GM12892 (cell line): Measurements from ENCODE around the gene ING3.
"Not testable (repeated sequence)": the region's sequence is repeated elsewhere in the genome, so short reads cannot be mapped to it uniquely, and the experiment has no call there.

Experiments
- DNase-seq: peaks from one replicate; pipeline ENCODE4 v3.0.0; 2011; ENCODE audit not compliant: insufficient read length
- FAIRE-seq: peaks from 2 replicates; lab custom pipeline; 2011; peaks lifted over from hg19 to GRCh38; lab: Jason Lieb, UNC
- POLR2A ChIP-seq: IDR thresholded peaks from 2 replicates; pipeline ENCODE4 v1.6.1; 2011; ENCODE audit warnings: low read depth, low read length, control low read depth
- POLR2AphosphoS5 ChIP-seq: IDR thresholded peaks from 2 replicates; pipeline ENCODE4 v1.6.1; 2011; ENCODE audit warnings: low read depth, low read length, control low read depth
- TAF1 ChIP-seq: IDR thresholded peaks from 2 replicates; pipeline ENCODE4 v1.6.1; 2011; ENCODE audit warnings: low read depth, mild to moderate bottlenecking, control low read depth, low read length, borderline replicate concordance

ING3 gene

DNA sequence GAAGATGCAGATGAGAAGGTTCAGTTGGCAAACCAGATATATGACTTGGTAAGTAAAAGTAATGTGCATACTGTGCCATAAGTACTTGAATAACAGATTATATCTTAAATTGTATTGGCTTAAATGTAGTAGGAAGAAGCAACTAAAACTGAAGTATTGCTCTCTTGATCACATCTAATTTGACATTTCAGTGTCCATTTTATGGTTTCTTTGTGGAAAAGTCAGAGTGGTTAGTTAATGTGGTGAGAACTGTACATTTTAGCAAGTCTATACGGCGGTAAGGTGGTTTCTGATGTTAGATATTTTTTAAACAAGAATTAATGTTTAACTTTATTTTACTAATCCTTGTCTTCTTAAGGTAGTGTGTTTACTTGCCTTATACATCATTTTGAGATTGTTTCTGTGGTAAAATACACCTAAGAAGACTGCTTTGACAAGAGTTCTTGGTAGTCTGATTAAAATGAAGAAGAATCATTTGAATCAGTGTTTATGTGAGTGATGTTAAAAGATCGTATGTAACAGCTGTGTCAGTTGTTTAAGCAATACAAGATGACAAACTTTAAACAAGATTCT is 5.1 kb downstream of the ING3 start:
- DNase-seq: no peak
- no peak for TF ChIP-seq TAF1
- TF ChIP-seq POLR2AphosphoS5: no peak
- TF ChIP-seq POLR2A: no peak
- FAIRE-seq: peak; percentile 30

GRCh38 chr7:120959929-120960484 is 9.4 kb downstream of the ING3 start:
- FAIRE-seq: no peak

GRCh38 chr7:120960714-120961113 is 10.1 kb downstream of the ING3 start:
- FAIRE-seq (no peak), DNase-seq (no peak)
- TF ChIP-seq TAF1 (no peak), POLR2AphosphoS5 (no peak), POLR2A (no peak)

More at GRCh38 chr7:120959929-120960484, 9.4 kb downstream of the ING3 start:
- no peak for TF ChIP-seq POLR2AphosphoS5
- no peak for TF ChIP-seq TAF1
- TF ChIP-seq POLR2A: no peak
- DNase-seq: no peak

GRCh38 chr7:120961638-120962173 is 11.1 kb downstream of the ING3 start:
- DNase-seq (no peak), FAIRE-seq (peak; percentile 50)
- TF ChIP-seq TAF1 (no peak), POLR2A (no peak)

GRCh38 chr7:120964088-120964487 is 13.5 kb downstream of the ING3 start:
- FAIRE-seq (no peak), DNase-seq (no peak)
- TF ChIP-seq POLR2A (no peak), POLR2AphosphoS5 (no peak), TAF1 (no peak)

DNA sequence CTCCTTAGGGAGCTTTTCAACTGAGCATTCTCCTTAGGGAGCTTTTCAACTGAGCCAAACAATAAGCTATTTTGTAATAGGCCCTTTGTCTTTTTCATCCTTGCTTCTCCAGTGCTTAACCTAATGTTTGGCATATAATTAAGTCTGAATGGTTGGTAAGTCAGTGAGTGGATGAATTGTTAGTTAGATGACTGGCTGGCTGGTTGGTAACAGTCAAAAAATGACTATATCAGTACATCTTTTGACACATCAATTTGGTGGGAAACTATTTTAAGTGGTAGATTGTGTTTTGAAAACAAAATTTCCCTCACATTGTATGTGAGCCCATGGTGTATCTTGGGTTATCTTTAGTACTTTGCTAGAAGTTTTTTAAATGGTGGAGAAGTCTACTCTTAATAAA is 16.4 kb downstream of the ING3 start:
- FAIRE-seq (no peak), DNase-seq (no peak)
- TF ChIP-seq TAF1 (no peak), POLR2A (no peak)

DNA sequence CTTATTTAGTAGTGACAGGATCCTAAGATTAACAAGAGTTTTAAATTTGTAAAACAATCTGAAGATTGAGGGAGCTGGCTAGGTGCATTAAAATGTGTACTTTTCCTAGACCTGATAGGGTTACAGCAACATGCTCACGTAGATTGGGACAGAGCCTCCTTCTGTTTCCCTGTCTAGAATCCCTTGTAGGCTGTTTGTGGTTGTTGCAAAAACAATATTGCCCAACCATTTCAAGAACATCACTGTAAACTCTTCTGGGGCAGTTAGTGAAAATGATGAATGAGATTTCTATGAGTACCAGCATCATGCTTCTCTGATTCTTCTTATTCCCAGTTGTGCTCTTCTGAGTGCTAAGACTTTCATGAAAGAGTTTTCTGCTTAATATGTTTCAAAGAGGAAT is 23.3 kb downstream of the ING3 start:
- DNase-seq (no peak), FAIRE-seq (no peak)

DNA sequence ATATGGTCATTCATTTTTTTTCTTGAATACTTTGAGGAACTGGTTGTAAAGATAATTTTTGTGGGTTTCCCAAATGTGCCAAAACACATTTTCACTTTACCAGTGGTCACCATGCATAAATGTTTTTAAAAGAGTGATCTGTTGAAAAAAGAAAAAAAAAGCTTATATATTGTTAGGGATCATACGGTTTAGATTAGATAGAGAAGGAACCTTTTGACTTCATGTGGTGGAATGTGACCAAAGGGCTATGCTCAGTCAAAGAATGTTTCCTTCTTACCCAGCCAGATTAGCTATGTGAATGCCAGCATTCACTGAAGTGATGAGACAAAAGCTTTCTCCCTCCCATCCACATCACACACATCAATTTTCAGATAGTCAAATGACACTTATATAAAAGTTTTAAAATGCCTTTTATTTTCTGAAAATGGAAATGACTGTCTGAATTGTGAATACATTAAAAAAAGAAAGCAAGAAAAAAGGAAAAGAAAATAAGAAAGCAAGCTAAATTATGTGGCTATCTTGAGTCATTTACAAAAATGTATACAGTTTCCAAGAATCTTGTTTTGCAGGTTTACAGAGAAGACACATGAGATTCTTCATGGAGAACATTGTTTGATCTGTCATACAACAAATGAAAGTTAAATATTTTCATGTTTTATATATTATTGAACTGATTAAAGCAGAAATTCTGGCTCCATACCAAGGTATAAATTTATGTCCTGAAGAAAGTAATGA is 29.4 kb downstream of the ING3 start:
- DNase-seq (no peak), FAIRE-seq (no peak)
- TF ChIP-seq POLR2A (no peak), TAF1 (no peak), POLR2AphosphoS5 (no peak)

More for the DNA sequence above, 23.3 kb downstream of the ING3 start:
- no peak for TF ChIP-seq POLR2AphosphoS5
- TF ChIP-seq POLR2A: no peak
- TF ChIP-seq TAF1: no peak

GRCh38 chr7:120981117-120981516 is 30.5 kb downstream of the ING3 start:
- TF ChIP-seq TAF1: no peak
- TF ChIP-seq POLR2A: no peak
- TF ChIP-seq POLR2AphosphoS5: no peak
- FAIRE-seq (no peak), DNase-seq (no peak)

GRCh38 chr7:120981888-120982615 is 31.5 kb downstream of the ING3 start:
- no peak for TF ChIP-seq POLR2AphosphoS5
- TF ChIP-seq TAF1: no peak
- TF ChIP-seq POLR2A: no peak
- FAIRE-seq (no peak), DNase-seq (no peak)

DNA sequence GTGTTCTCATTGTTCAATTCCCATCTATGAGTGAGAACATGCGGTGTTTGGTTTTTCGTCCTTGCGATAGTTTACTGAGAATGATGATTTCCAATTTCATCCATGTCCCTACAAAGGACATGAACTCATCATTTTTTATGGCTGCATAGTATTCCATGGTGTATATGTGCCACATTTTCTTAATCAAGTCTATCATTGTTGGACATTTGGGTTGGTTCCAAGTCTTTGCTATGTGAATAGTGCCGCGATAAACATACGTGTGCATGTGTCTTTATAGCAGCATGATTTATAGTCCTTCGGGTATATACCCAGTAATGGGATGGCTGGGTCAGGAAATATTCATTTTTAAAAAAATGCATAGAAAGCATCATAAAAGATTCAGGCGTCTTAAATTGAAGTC is 33.0 kb downstream of the ING3 start:
- not testable (repeated sequence) for DNase-seq, FAIRE-seq
